CD14-positive monocyte (primary cell): Measurements from ENCODE around the gene CDCA4. TPM values are rescaled to one million over a fixed set of nuclear protein-coding genes. Genes with fewer than 3 reads are reported as not detected.

Source experiments
- DNase-seq, 3 donors: peaks; one replicate each; pipeline ENCODE4 v3.0.0-alpha.2; 2011 to 2022
- H2AFZ ChIP-seq: 2 replicates; pipeline ENCODE4 v1.6.0; 2012; ENCODE audit warnings: mild to moderate bottlenecking, low read depth, low read length, inconsistent platforms; ENCODE audit not compliant: insufficient read depth, poor library complexity, severe bottlenecking
- H3K27ac ChIP-seq, 2 donors: 1 replicate in 1 of 2; 2 replicates in 1 of 2; pipeline ENCODE4 v1.5.1; 2012 to 2013; ENCODE audit warnings: low read length in 2 of 2, control low read depth in 1 of 2, inconsistent platforms in 1 of 2, low read depth in 1 of 2, mild to moderate bottlenecking in 1 of 2
- H3K27me3 ChIP-seq, 2 donors: one replicate each; pipeline versions ENCODE4 v1.6.0 to v1.6.1; 2011 to 2013; ENCODE audit warnings: low read length in 2 of 2; ENCODE audit not compliant: control insufficient read depth in 2 of 2, insufficient read depth in 2 of 2
- H3K36me3 ChIP-seq, 2 donors: replicated peaks in 1 of 2; 1 replicate in 1 of 2; 2 replicates in 1 of 2; pipeline versions ENCODE4 v1.5.1 to v1.6.1; 2012 to 2013; ENCODE audit warnings: low read length in 2 of 2, control low read depth in 1 of 2, inconsistent platforms in 1 of 2, mild to moderate bottlenecking in 1 of 2; ENCODE audit not compliant: insufficient read depth in 2 of 2, control insufficient read depth in 1 of 2
- H3K4me1 ChIP-seq, 2 donors: 1 replicate in 1 of 2; 2 replicates in 1 of 2; pipeline versions ENCODE4 v1.5.1 to v1.6.1; 2012 to 2013; ENCODE audit warnings: low read length in 2 of 2, control low read depth in 1 of 2, inconsistent platforms in 1 of 2, mild to moderate bottlenecking in 1 of 2, moderate library complexity in 1 of 2; ENCODE audit not compliant: insufficient read depth in 2 of 2, control insufficient read depth in 1 of 2
- H3K4me2 ChIP-seq: replicated peaks from 2 replicates; pipeline ENCODE3; 2012; ENCODE audit warnings: low read length, moderate library complexity, mild to moderate bottlenecking; ENCODE audit not compliant: poor library complexity, severe bottlenecking; ENCODE audit errors: extremely low read depth
- H3K4me3 ChIP-seq, 3 experiments: fragments of 200-600 bp in 1 of 3; sonication (generic) in 1 of 3; replicated peaks in 1 of 3; 1 replicate in 2 of 3; 2 replicates in 1 of 3; pipeline ENCODE4 v1.5.1; 2011 to 2013; ENCODE audit warnings: low read length in 3 of 3, mild to moderate bottlenecking in 3 of 3, control low read depth in 2 of 3, low read depth in 2 of 3, inconsistent platforms in 1 of 3, moderate library complexity in 1 of 3
- H3K79me2 ChIP-seq: 2 replicates; pipeline ENCODE4 v1.6.0; 2012; ENCODE audit warnings: mild to moderate bottlenecking, control low read depth, inconsistent platforms, low read length, moderate library complexity; ENCODE audit not compliant: insufficient read depth
- H3K9ac ChIP-seq: 2 replicates; pipeline ENCODE4 v1.6.0; 2017; ENCODE audit warnings: low read length, mild to moderate bottlenecking; ENCODE audit not compliant: insufficient read depth, poor library complexity, severe bottlenecking
- H3K9me3 ChIP-seq, 2 donors: replicated peaks in 1 of 2; 1 replicate in 1 of 2; 2 replicates in 1 of 2; pipeline versions ENCODE4 v1.5.1 to v1.6.1; 2012 to 2013; ENCODE audit warnings: low read length in 2 of 2, control low read depth in 1 of 2; ENCODE audit not compliant: control insufficient read depth in 1 of 2, insufficient read depth in 1 of 2
- H4K20me1 ChIP-seq: 2 replicates; pipeline ENCODE4 v1.6.0; 2012; ENCODE audit warnings: mild to moderate bottlenecking, low read length, control low read depth, moderate library complexity; ENCODE audit not compliant: insufficient read depth
- H3K27ac Mint-ChIP-seq, 7 donors: one replicate each; pipeline ENCODE4 v1.8.0; 2020; ENCODE audit warnings: mild to moderate bottlenecking in 7 of 7, mixed read lengths in 7 of 7, moderate library complexity in 6 of 7, inconsistent platforms in 2 of 7
- H3K27me3 Mint-ChIP-seq, 3 donors: one replicate each; pipeline ENCODE4 v1.8.0; 2021 to 2022; ENCODE audit warnings: low read depth in 3 of 3, mild to moderate bottlenecking in 3 of 3, mixed read lengths in 3 of 3, moderate library complexity in 3 of 3, inconsistent platforms in 1 of 3
- H3K36me3 Mint-ChIP-seq, 2 donors: one replicate each; pipeline ENCODE4 v1.8.0; 2020; ENCODE audit warnings: mixed read lengths in 2 of 2, inconsistent platforms in 1 of 2, mild to moderate bottlenecking in 1 of 2
- H3K4me1 Mint-ChIP-seq: one replicate; pipeline ENCODE4 v1.8.0; 2020; ENCODE audit warnings: mild to moderate bottlenecking, mixed read lengths
- H3K4me3 Mint-ChIP-seq, 2 donors: one replicate each; pipeline ENCODE4 v1.8.0; 2020; ENCODE audit warnings: mild to moderate bottlenecking in 2 of 2, mixed read lengths in 2 of 2, moderate library complexity in 1 of 2
- H3K9me3 Mint-ChIP-seq, 7 donors: one replicate each; pipeline ENCODE4 v1.8.0; 2020 to 2022; ENCODE audit warnings: mixed read lengths in 7 of 7, mild to moderate bottlenecking in 6 of 7, moderate library complexity in 6 of 7, inconsistent platforms in 2 of 7
- WGBS: methylation state at CpG from one replicate; pipeline ENCODE4 v1.1.5; 2013; ENCODE audit warnings: missing lambda C conversion rate; ENCODE audit not compliant: insufficient coverage; 5-methylcytosine and 5-hydroxymethylcytosine counted together
- intact Hi-C, 2 donors: fragments of 100-400 bp; cut with micrococcal nuclease; formaldehyde crosslinking; loops; one replicate each; pipeline versions ENCODE4 v1.15.0 to v1.15.1; 2023
- polyA plus RNA-seq, 3 donors: library from polyadenylated mRNA; depleted of rRNA in 1 of 3; unstranded in 2 of 3; stranded (reverse) in 1 of 3; fragments of 300-500 nt in 2 of 3; fragments of >200 nt in 1 of 3; fragmentation: Illumina TruSeq in 2 of 3; gene quantifications; 1 replicate in 2 of 3; 2 replicates in 1 of 3; pipeline ENCODE4 v1.2.3, GENCODE V29; 2012 to 2021
- TF ChIP-seq, protein P1 (sequence below): fragments of 200-600 bp; IDR thresholded peaks from one replicate; pipeline ENCODE4 v1.8.0; 2022; ENCODE audit warnings: antibody characterized with exemption, mild to moderate bottlenecking

Gene CDCA4
- polyA plus RNA-seq, 3 donors = 8.6 to 12.0 (median 11.6) TPM

- Histone ChIP-seq H4K20me1 (peaks cover 37% of the 10 kb centered on the region), H3K79me2 (peaks cover 90% of the 10 kb centered on the region), H3K27ac (peak overlapping the region in 1 of 2 donors; percentile 12), H3K4me3 (no peak overlapping the region), H3K9ac (no peak overlapping the region), H3K4me1 (peaks cover 0 to 20% of the 10 kb centered on the region in 2 donors), H2AFZ (no peak overlapping the region), H3K9me3 (no peaks in the 10 kb centered on the region), H3K36me3 (peaks cover 33 to 50% of the 10 kb centered on the region in 2 donors), H3K27me3 (no peaks in the 10 kb centered on the region), H3K4me2 (no peak overlapping the region)
- peaks cover 47 to 63% of the 10 kb centered on the region in 2 donors for H3K36me3 Mint-ChIP-seq
- H3K27ac Mint-ChIP-seq = peak overlapping the region in 4 of 7 donors; percentile 58 to 81 (median 73)
- no peaks in the 10 kb centered on the region for H3K9me3 Mint-ChIP-seq
- peak; percentile 20 to 37 (median 32) for DNase-seq
- peaks cover 0 to 4% (median 0%) of the 10 kb centered on the region in 3 donors for H3K27me3 Mint-ChIP-seq
- TF ChIP-seq, protein P1, sequence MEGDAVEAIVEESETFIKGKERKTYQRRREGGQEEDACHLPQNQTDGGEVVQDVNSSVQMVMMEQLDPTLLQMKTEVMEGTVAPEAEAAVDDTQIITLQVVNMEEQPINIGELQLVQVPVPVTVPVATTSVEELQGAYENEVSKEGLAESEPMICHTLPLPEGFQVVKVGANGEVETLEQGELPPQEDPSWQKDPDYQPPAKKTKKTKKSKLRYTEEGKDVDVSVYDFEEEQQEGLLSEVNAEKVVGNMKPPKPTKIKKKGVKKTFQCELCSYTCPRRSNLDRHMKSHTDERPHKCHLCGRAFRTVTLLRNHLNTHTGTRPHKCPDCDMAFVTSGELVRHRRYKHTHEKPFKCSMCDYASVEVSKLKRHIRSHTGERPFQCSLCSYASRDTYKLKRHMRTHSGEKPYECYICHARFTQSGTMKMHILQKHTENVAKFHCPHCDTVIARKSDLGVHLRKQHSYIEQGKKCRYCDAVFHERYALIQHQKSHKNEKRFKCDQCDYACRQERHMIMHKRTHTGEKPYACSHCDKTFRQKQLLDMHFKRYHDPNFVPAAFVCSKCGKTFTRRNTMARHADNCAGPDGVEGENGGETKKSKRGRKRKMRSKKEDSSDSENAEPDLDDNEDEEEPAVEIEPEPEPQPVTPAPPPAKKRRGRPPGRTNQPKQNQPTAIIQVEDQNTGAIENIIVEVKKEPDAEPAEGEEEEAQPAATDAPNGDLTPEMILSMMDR = peak; percentile 43
- intact Hi-C loops = loop anchor here in 1 of 2 donors (5.0 kb wide), 1 partner anchor 35 kb away; no protein-coding TSS in a partner anchor
- WGBS = 85% methylated on average over 17 of the region's 23 CpGs
- H3K4me3 Mint-ChIP-seq = no peak overlapping the region
- H3K4me1 Mint-ChIP-seq = peaks cover 45% of the 10 kb centered on the region
These were observed 8.5 kb downstream of the CDCA4 start for GRCh38 chr14:105012171-105012985.

DNA sequence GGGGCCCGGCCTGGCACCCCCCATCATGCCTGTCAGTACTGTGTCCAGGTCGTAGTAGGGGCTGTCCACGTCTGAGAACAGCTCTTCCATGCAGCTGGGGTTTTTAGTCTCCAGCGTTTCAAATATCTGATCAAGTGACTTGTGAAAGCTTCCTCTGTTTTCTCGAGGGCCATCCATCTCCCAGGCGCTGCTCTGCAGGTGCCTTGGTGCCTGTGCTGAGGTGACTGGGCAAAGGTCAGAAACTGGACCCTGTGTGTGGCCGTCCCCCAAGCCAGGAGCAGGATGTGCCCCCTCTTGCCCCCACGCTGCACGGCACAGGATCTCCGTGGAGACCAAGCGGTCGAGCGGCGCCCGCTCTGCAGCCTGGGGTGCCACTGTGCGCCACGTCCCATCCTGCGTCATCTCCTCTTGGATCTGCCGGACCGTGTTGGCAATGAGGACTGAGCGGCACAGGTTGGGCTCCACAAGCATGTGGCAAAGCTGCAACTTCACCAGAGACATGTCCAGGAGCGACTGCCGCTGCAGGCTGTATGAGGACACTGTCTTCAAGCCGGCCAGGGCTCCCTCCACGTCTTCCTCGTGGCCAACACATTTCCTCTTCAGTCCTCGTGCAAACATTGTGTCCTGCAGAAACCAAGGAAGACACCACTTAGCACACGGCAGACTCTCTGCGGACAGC lies 9.4 kb downstream of the CDCA4 start:
- no peak overlapping the region for H3K9ac ChIP-seq
- H3K4me1 Mint-ChIP-seq = peaks cover 37% of the 10 kb centered on the region
- H3K4me3 Mint-ChIP-seq = no peak overlapping the region
- TF ChIP-seq, protein P1 = no peak
- no peak overlapping the region for H3K4me2 ChIP-seq
- no peaks in the 10 kb centered on the region for H3K9me3 Mint-ChIP-seq
- H3K27me3 ChIP-seq = no peaks in the 10 kb centered on the region
- H3K4me1 ChIP-seq = peaks cover 0 to 20% of the 10 kb centered on the region in 2 donors
- H3K79me2 ChIP-seq = peaks cover 81% of the 10 kb centered on the region
- no peak overlapping the region for H3K4me3 ChIP-seq
- peaks cover 37% of the 10 kb centered on the region for H4K20me1 ChIP-seq
- peaks cover 48 to 66% of the 10 kb centered on the region in 2 donors for H3K36me3 Mint-ChIP-seq
- H3K27me3 Mint-ChIP-seq = peaks cover 0 to 2% (median 0%) of the 10 kb centered on the region in 3 donors
- H3K9me3 ChIP-seq = no peaks in the 10 kb centered on the region
- H2AFZ ChIP-seq = no peak overlapping the region
- intact Hi-C loops = loop anchor here in 1 of 2 donors (5.0 kb wide), 1 partner anchor 36 kb away; no protein-coding TSS in a partner anchor
- H3K36me3 ChIP-seq = peaks cover 41 to 59% of the 10 kb centered on the region in 2 donors
- 91% methylated on average over 29 of the region's 29 CpGs for WGBS
- DNase-seq = no peak
- peak overlapping the region in 1 of 2 donors; percentile 12 for H3K27ac ChIP-seq
- peak overlapping the region in 3 of 7 donors; percentile 58 to 81 (median 62) for H3K27ac Mint-ChIP-seq
